ENCODE measurements around the gene MAZ. TPM values are rescaled to one million over a fixed set of nuclear protein-coding genes. Genes with fewer than 3 reads are reported as not detected.

Gene MAZ
- total RNA-seq, 1 experiment from 2014 or later: 256 TPM

GRCh38 chr16:29784157-29784556, 22.2 kb upstream of the MAZ start:
- peaks cover 0 to 16% of the 10 kb centered on the region in 2 experiments; a peak in 2 of 4 replicates for H3K4me1 ChIP-seq (ENCODE audit: control insufficient read depth in 1 of 2, insufficient read depth in 2 of 2, low read length in 2 of 2)
- BruUV-seq (replicated peaks): no TSS peak
- ChIA-PET POLR2A (no interaction called here), RAD21 (ENCODE audit: low non-redundant PET in 1 of 2, low total read pairs in 2 of 2, uncharacterized antibody in 2 of 2, unreplicated experiment in 2 of 2) (no interaction called here), CTCF (interaction anchor here (1.0 kb wide), 1 partner anchor 27 kb away, joined by 3 read pairs; no protein-coding TSS in a partner anchor)
- H3K9ac ChIP-seq (ENCODE audit: low read length): no peak overlapping the region
- intact Hi-C loops (cut with micrococcal nuclease): no loop called here
- no peak overlapping the region for H3K4me3 ChIP-seq (replicated peaks in 1 of 2; ENCODE audit: low read depth in 1 of 2, low read length in 2 of 2)
- H3K4me2 ChIP-seq (ENCODE audit: low read length): no peak overlapping the region
- TF ChIP-seq, protein P1, sequence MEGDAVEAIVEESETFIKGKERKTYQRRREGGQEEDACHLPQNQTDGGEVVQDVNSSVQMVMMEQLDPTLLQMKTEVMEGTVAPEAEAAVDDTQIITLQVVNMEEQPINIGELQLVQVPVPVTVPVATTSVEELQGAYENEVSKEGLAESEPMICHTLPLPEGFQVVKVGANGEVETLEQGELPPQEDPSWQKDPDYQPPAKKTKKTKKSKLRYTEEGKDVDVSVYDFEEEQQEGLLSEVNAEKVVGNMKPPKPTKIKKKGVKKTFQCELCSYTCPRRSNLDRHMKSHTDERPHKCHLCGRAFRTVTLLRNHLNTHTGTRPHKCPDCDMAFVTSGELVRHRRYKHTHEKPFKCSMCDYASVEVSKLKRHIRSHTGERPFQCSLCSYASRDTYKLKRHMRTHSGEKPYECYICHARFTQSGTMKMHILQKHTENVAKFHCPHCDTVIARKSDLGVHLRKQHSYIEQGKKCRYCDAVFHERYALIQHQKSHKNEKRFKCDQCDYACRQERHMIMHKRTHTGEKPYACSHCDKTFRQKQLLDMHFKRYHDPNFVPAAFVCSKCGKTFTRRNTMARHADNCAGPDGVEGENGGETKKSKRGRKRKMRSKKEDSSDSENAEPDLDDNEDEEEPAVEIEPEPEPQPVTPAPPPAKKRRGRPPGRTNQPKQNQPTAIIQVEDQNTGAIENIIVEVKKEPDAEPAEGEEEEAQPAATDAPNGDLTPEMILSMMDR (IDR thresholded peaks at IDR 0.05 in 2 of 3, conservative IDR thresholded peaks at IDR 0.05 in 1 of 3; ENCODE audit: borderline replicate concordance in 1 of 3, insufficient read depth in 1 of 3, low read depth in 2 of 3, low read length in 2 of 3): no peak
- TF ChIP-seq, protein P2, sequence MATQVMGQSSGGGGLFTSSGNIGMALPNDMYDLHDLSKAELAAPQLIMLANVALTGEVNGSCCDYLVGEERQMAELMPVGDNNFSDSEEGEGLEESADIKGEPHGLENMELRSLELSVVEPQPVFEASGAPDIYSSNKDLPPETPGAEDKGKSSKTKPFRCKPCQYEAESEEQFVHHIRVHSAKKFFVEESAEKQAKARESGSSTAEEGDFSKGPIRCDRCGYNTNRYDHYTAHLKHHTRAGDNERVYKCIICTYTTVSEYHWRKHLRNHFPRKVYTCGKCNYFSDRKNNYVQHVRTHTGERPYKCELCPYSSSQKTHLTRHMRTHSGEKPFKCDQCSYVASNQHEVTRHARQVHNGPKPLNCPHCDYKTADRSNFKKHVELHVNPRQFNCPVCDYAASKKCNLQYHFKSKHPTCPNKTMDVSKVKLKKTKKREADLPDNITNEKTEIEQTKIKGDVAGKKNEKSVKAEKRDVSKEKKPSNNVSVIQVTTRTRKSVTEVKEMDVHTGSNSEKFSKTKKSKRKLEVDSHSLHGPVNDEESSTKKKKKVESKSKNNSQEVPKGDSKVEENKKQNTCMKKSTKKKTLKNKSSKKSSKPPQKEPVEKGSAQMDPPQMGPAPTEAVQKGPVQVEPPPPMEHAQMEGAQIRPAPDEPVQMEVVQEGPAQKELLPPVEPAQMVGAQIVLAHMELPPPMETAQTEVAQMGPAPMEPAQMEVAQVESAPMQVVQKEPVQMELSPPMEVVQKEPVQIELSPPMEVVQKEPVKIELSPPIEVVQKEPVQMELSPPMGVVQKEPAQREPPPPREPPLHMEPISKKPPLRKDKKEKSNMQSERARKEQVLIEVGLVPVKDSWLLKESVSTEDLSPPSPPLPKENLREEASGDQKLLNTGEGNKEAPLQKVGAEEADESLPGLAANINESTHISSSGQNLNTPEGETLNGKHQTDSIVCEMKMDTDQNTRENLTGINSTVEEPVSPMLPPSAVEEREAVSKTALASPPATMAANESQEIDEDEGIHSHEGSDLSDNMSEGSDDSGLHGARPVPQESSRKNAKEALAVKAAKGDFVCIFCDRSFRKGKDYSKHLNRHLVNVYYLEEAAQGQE (IDR thresholded peaks at IDR 0.05; ENCODE audit: low read depth): no peak
- TF ChIP-seq ZBTB33 (IDR thresholded peaks at IDR 0.05; ENCODE audit: extremely low read depth, insufficient replicate concordance, low read length) (no peak), SRF (IDR thresholded peaks at IDR 0.05; ENCODE audit: low read depth) (no peak), ELF1 (IDR thresholded peaks at IDR 0.05; ENCODE audit: borderline replicate concordance, low read depth) (no peak), SP1 (IDR thresholded peaks at IDR 0.05; ENCODE audit: low read depth) (no peak), POLR2AphosphoS5 (IDR thresholded peaks at IDR 0.05; ENCODE audit: low read depth, low read length) (no peak), ZFX (IDR thresholded peaks at IDR 0.05) (no peak), ATF3 (IDR thresholded peaks at IDR 0.05) (no peak), YY1 (IDR thresholded peaks at IDR 0.05; ENCODE audit: extremely low read depth, insufficient replicate concordance, low read depth, low read length) (no peak), ZNF274 (IDR thresholded peaks at IDR 0.05; ENCODE audit: low read depth, low read length) (no peak), CEBPB (IDR thresholded peaks at IDR 0.05; ENCODE audit: low read depth) (no peak), EZH2phosphoT487 (IDR thresholded peaks at IDR 0.05; ENCODE audit: borderline replicate concordance) (no peak), SIN3A (IDR thresholded peaks at IDR 0.05; ENCODE audit: low read depth) (no peak), TCF7L2 (IDR thresholded peaks at IDR 0.05; ENCODE audit: borderline replicate concordance, extremely low read depth, insufficient read depth, insufficient read length) (no peak), RAD21 (IDR thresholded peaks at IDR 0.05; ENCODE audit: low read depth) (no peak), JUND (IDR thresholded peaks at IDR 0.05) (no peak)
- TF ChIP-seq, protein P3, sequence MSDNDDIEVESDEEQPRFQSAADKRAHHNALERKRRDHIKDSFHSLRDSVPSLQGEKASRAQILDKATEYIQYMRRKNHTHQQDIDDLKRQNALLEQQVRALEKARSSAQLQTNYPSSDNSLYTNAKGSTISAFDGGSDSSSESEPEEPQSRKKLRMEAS (IDR thresholded peaks at IDR 0.05): no peak
- H4K20me1 ChIP-seq (ENCODE audit: insufficient read depth): no peaks in the 10 kb centered on the region
- no peaks in the 10 kb centered on the region for H3K36me3 ChIP-seq (ENCODE audit: control insufficient read depth in 1 of 2, insufficient read depth in 2 of 2, low read length in 2 of 2)
- H2AFZ ChIP-seq (ENCODE audit: low read depth, low read length, poor library complexity, severe bottlenecking): no peak overlapping the region
- H3K79me2 ChIP-seq (ENCODE audit: insufficient read depth, low read length): no peaks in the 10 kb centered on the region
- no peak for DNase-seq (ENCODE audit: low read depth, low spot score)
- H3K9me3 ChIP-seq (ENCODE audit: control insufficient read depth in 1 of 2, insufficient read depth in 1 of 2, low read depth in 1 of 2, low read length in 2 of 2): no peaks in the 10 kb centered on the region
- no peaks in the 10 kb centered on the region for H3K27me3 ChIP-seq (ENCODE audit: insufficient read depth, low read length)
- no peak for ATAC-seq
- no peaks in the 10 kb centered on the region; the same call in 1 of the 2 replicates for H3K9me2 ChIP-seq (ENCODE audit: insufficient read depth)
- H3K27ac ChIP-seq (ENCODE audit: low read depth, low read length): no peak overlapping the region
